GM18526 (cell line): Measurements from ENCODE around the gene NUP93.

Source experiments
- POLR2A ChIP-seq: IDR thresholded peaks from 3 replicates; pipeline ENCODE4 v1.6.1; 2011; ENCODE audit not compliant: insufficient read length; ENCODE audit errors: extremely low read depth

NUP93 gene

GRCh38 chr16:56748826-56749225, 18.9 kb downstream of the NUP93 start:
- no peak for TF ChIP-seq POLR2A

- TF ChIP-seq POLR2A: no peak
These were observed 20.0 kb downstream of the NUP93 start for GRCh38 chr16:56749672-56750491.

GRCh38 chr16:56753410-56753809, 23.5 kb downstream of the NUP93 start:
- no peak for TF ChIP-seq POLR2A

- no peak for TF ChIP-seq POLR2A
These were observed 25.1 kb downstream of the NUP93 start for GRCh38 chr16:56755038-56755437.

- TF ChIP-seq POLR2A: no peak
These were observed 28.5 kb downstream of the NUP93 start for GRCh38 chr16:56758432-56758831.

- TF ChIP-seq POLR2A: no peak
These were observed 29.0 kb downstream of the NUP93 start for GRCh38 chr16:56758930-56759329.

GRCh38 chr16:56763291-56763916, 33.5 kb downstream of the NUP93 start:
- TF ChIP-seq POLR2A: no peak

GRCh38 chr16:56764835-56765234, 34.9 kb downstream of the NUP93 start:
- no peak for TF ChIP-seq POLR2A

GRCh38 chr16:56765949-56766348, 36.0 kb downstream of the NUP93 start:
- TF ChIP-seq POLR2A: no peak

GRCh38 chr16:56767024-56767423, 37.1 kb downstream of the NUP93 start:
- no peak for TF ChIP-seq POLR2A

- TF ChIP-seq POLR2A: no peak
These were observed 39.7 kb downstream of the NUP93 start for GRCh38 chr16:56769677-56770076.

- no peak for TF ChIP-seq POLR2A
These were observed 41.8 kb downstream of the NUP93 start for GRCh38 chr16:56771558-56772279.

- TF ChIP-seq POLR2A: no peak
These were observed 43.6 kb downstream of the NUP93 start for GRCh38 chr16:56773532-56773931.

- no peak for TF ChIP-seq POLR2A
These were observed 44.2 kb downstream of the NUP93 start for GRCh38 chr16:56774016-56774680.

GRCh38 chr16:56775162-56775561, 45.2 kb downstream of the NUP93 start:
- no peak for TF ChIP-seq POLR2A
